Tibial nerve (tissue), 4 donors: ENCODE results near the gene EPHB4. TPM values are rescaled to one million over a fixed set of nuclear protein-coding genes. Genes with fewer than 3 reads are reported as not detected.

Experiments
- DNase-seq, 2 donors: peaks; one replicate each; pipeline ENCODE4 v3.0.0-alpha.2; 2019; ENCODE audit warnings: low spot score in 2 of 2
- H3K27ac ChIP-seq, 4 donors: fragments of 200-600 bp; sonication (generic) in 3 of 4; one replicate each; pipeline ENCODE4 v1.5.1; 2017 to 2019; ENCODE audit warnings: mild to moderate bottlenecking in 1 of 4
- H3K27me3 ChIP-seq, 2 donors: fragments of 200-600 bp; sonication (generic) in 1 of 2; one replicate each; pipeline versions ENCODE4 v1.5.1 to v1.6.0; 2017 to 2019
- H3K36me3 ChIP-seq, 3 donors: fragments of 200-600 bp; sonication (generic); one replicate each; pipeline ENCODE4 v1.5.1; 2018 to 2019
- H3K4me1 ChIP-seq, 4 donors: fragments of 200-600 bp; sonication (generic) in 3 of 4; one replicate each; pipeline ENCODE4 v1.5.1; 2017 to 2019
- H3K4me3 ChIP-seq, 4 donors: fragments of 200-600 bp; sonication (generic) in 3 of 4; one replicate each; pipeline ENCODE4 v1.5.1; 2017 to 2019; ENCODE audit warnings: mild to moderate bottlenecking in 1 of 4, moderate library complexity in 1 of 4
- H3K9me3 ChIP-seq, 4 donors: fragments of 200-600 bp; sonication (generic) in 3 of 4; one replicate each; pipeline ENCODE4 v1.5.1; 2017 to 2019
- EP300 ChIP-seq, 2 donors: sonication (generic); formaldehyde crosslinking; IDR thresholded peaks; one replicate each; pipeline ENCODE4 v1.6.1; 2017; ENCODE audit warnings: antibody characterized with exemption in 2 of 2, mild to moderate bottlenecking in 1 of 2
- POLR2A ChIP-seq, 2 donors: fragments of 450-650 bp; IDR thresholded peaks; one replicate each; pipeline ENCODE4 v1.6.1; 2017; ENCODE audit warnings: antibody characterized with exemption in 2 of 2, mild to moderate bottlenecking in 2 of 2, moderate library complexity in 2 of 2
- WGBS, 2 donors: methylation state at CpG; one replicate each; pipeline ENCODE4 v1.1.5; 2018; 5-methylcytosine and 5-hydroxymethylcytosine counted together
- total RNA-seq, 4 donors: library from RNA; depleted of rRNA; stranded (reverse); fragments of >200 nt; gene quantifications; one replicate each; pipeline ENCODE4 v1.1.0, GENCODE V29; 2016
- TF ChIP-seq, protein P1 (sequence below), 5 experiments: fragments of 200-600 bp in 3 of 5; fragments of 450-650 bp in 2 of 5; sonication (generic) in 3 of 5; IDR thresholded peaks; one replicate each; pipeline ENCODE4 v1.5.1; 2016 to 2019; ENCODE audit warnings: antibody characterized with exemption in 5 of 5, mild to moderate bottlenecking in 3 of 5, moderate library complexity in 2 of 5

Gene EPHB4
- total RNA-seq, 4 donors from 2014 or later, result 15.5 to 37.5 (median 25.9) TPM

DNA sequence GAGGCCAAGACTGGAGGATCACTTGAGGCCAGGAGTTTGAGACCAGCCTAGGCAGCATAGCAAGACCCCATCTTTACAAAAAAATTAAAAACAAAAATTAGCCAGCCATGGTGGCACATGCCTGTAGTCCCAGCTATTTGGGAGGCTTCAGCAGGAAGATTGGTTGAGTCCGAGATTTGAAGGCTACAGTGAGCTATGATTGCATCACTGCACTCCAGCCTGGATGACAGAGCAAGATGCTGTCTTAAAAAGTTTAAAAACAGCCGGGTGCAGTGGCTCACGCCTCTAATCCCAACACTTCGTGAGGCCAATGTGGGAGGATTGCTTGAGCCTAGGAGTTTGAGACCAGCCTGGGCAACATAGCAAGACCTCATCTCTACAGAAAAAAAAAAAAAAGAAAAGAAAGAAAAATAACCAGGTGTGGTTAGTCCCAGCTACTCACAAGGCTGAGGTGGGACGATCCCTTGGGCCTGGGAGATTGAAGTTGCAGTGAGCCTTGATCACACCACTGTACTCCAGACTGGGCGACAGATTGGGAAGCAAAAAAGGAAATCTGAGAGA lies 49.2 kb downstream of the EPHB4 start:
- DNase-seq, result no peak
- Histone ChIP-seq H3K4me3 (no peak overlapping the region), H3K27me3 (peaks cover 0 to 23% of the 10 kb centered on the region in 2 donors), H3K36me3 (no peaks in the 10 kb centered on the region), H3K27ac (no peak overlapping the region), H3K9me3 (peaks cover 0 to 3% (median 0%) of the 10 kb centered on the region in 4 donors), H3K4me1 (no peaks in the 10 kb centered on the region)
- no peak for TF ChIP-seq EP300 (IDR thresholded peaks at IDR 0.05)
- no peak for TF ChIP-seq POLR2A (IDR thresholded peaks at IDR 0.05)
- TF ChIP-seq, protein P1, sequence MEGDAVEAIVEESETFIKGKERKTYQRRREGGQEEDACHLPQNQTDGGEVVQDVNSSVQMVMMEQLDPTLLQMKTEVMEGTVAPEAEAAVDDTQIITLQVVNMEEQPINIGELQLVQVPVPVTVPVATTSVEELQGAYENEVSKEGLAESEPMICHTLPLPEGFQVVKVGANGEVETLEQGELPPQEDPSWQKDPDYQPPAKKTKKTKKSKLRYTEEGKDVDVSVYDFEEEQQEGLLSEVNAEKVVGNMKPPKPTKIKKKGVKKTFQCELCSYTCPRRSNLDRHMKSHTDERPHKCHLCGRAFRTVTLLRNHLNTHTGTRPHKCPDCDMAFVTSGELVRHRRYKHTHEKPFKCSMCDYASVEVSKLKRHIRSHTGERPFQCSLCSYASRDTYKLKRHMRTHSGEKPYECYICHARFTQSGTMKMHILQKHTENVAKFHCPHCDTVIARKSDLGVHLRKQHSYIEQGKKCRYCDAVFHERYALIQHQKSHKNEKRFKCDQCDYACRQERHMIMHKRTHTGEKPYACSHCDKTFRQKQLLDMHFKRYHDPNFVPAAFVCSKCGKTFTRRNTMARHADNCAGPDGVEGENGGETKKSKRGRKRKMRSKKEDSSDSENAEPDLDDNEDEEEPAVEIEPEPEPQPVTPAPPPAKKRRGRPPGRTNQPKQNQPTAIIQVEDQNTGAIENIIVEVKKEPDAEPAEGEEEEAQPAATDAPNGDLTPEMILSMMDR (IDR thresholded peaks at IDR 0.05), result no peak
- WGBS, 2 donors, result 74 to 87% methylated on average over 6 of the region's 6 CpGs

DNA sequence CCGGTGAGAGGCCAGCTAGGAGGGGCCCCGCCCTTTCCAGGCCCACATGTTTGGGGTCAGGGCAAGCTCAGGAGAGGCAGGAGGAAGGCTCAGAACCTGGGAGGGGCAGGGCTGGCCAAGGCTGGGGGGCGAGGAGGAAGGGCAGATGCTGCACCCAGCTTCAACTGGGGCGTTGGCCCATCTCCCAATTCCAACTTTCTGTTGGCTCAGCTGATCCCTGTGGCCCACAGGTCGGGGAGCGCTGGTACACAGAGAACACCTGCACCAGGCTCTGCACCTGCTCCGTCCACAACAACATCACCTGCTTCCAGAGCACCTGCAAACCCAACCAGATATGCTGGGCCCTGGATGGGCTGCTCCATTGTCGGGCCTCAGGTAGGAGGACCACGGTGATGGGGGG lies 53.8 kb downstream of the EPHB4 start:
- TF ChIP-seq, protein P1 (IDR thresholded peaks at IDR 0.05), result no peak
- no peak for TF ChIP-seq POLR2A (IDR thresholded peaks at IDR 0.05)
- no peak for TF ChIP-seq EP300 (IDR thresholded peaks at IDR 0.05)
- WGBS, 2 donors, result 80 to 85% methylated on average over 9 of the region's 9 CpGs

DNA sequence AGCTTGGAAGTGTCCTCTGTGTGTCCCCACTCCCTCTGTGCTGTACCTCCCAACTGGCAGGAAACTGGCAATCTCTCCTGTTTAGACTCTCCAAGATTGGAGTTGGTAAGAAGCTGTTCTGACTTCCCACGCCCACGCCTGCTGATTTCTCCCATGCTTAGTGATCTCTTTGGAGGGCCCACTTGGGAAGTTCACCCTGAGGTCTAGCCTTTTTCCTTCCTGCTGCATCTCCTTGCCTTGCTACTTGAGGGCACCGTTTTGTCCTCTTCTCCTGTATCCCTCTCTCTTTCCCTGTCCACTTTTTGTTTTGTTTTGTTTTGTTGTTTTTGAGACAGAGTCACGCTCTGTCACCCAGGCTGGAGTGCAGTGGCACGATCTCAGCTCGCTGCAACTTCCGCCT lies 58.5 kb downstream of the EPHB4 start:
- H3K36me3 ChIP-seq, result no peaks in the 10 kb centered on the region
- no peaks in the 10 kb centered on the region for H3K4me1 ChIP-seq
- TF ChIP-seq EP300 (IDR thresholded peaks at IDR 0.05) (no peak), POLR2A (IDR thresholded peaks at IDR 0.05) (no peak)
- TF ChIP-seq, protein P1 (IDR thresholded peaks at IDR 0.05), result no peak
- H3K27me3 ChIP-seq, result no peaks in the 10 kb centered on the region
- no peak for DNase-seq
- H3K9me3 ChIP-seq, result no peaks in the 10 kb centered on the region
- no peak overlapping the region for H3K4me3 ChIP-seq
- H3K27ac ChIP-seq, result no peak overlapping the region
- 80 to 86% methylated on average over 7 of the region's 7 CpGs for WGBS, 2 donors

More for the DNA sequence above, 53.8 kb downstream of the EPHB4 start:
- no peaks in the 10 kb centered on the region for H3K4me1 ChIP-seq
- H3K27me3 ChIP-seq, result peaks cover 0 to 7% of the 10 kb centered on the region in 2 donors
- no peak for DNase-seq
- H3K36me3 ChIP-seq, result no peaks in the 10 kb centered on the region
- no peaks in the 10 kb centered on the region for H3K9me3 ChIP-seq
- no peak overlapping the region for H3K4me3 ChIP-seq
- no peak overlapping the region for H3K27ac ChIP-seq

DNA sequence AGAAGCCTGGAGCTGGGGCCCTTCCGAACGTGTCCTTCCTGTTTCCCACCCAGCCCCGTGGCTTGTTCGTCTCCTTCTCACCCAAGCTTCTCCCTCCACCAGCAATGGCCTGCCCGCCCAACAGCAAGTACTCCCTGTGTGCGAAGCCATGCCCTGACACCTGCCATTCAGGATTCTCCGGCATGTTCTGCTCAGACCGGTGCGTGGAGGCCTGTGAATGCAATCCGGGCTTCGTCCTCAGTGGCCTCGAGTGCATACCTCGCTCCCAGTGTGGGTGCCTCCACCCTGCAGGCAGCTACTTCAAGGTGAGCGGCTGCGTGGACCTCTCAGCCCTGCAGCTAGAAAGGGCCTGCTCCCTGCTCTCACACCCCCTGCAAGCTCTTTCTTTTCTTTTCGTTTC lies 62.1 kb downstream of the EPHB4 start:
- Histone ChIP-seq H3K36me3 (no peaks in the 10 kb centered on the region), H3K4me3 (no peak overlapping the region), H3K4me1 (no peaks in the 10 kb centered on the region), H3K9me3 (no peaks in the 10 kb centered on the region), H3K27ac (no peak overlapping the region), H3K27me3 (no peaks in the 10 kb centered on the region)
- WGBS, 2 donors, result 78 to 79% methylated on average over 16 of the region's 16 CpGs
- TF ChIP-seq, protein P1 (IDR thresholded peaks at IDR 0.05), result no peak
- no peak for TF ChIP-seq POLR2A (IDR thresholded peaks at IDR 0.05)
- no peak for DNase-seq

DNA sequence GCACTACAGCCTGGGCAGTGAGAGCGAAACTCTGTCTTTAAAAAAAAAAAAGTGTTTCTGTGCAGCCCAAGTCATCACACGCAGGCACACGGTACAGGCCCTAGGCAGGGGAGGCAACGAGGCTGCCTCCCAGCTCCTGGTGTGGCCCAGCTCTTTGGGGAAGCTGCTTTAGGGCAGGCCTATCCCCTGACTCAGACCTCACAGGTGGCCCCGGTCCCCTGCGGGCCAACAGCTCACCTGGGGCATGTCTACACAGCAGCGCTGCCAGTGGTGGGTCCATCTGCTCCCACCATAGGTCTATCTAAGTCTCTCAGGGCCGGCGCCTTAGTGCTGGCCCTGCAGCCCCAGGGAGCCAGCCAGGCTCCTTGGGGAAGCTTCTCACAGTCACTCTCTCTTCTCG lies 62.5 kb downstream of the EPHB4 start:
- H3K9me3 ChIP-seq, result no peaks in the 10 kb centered on the region
- H3K4me3 ChIP-seq, result no peak overlapping the region
- TF ChIP-seq POLR2A (IDR thresholded peaks at IDR 0.05) (no peak), EP300 (IDR thresholded peaks at IDR 0.05) (no peak)
- TF ChIP-seq, protein P1 (IDR thresholded peaks at IDR 0.05), result no peak
- 63 to 68% methylated on average over 8 to 10 of the region's 10 CpGs for WGBS, 2 donors
- H3K36me3 ChIP-seq, result no peaks in the 10 kb centered on the region
- no peak overlapping the region for H3K27ac ChIP-seq
- DNase-seq, result no peak
- no peaks in the 10 kb centered on the region for H3K27me3 ChIP-seq
- no peaks in the 10 kb centered on the region for H3K4me1 ChIP-seq
